GM21367 (cell line): ENCODE data around the gene ABCD1.

ENCODE experiments used
- ATAC-seq: cut with Tn5 transposase; IDR thresholded peaks from one replicate; pipeline ENCODE4 v1.9.1; 2021; ENCODE audit not compliant: unreplicated experiment

The ABCD1 gene

GRCh38 chrX:153784325-153784967, 59.8 kb downstream of the ABCD1 start:
- no peak for ATAC-seq

GRCh38 chrX:153786669-153787068, 62.0 kb downstream of the ABCD1 start:
- ATAC-seq, result no peak

GRCh38 chrX:153789654-153790053, 65.0 kb downstream of the ABCD1 start:
- no peak for ATAC-seq

GRCh38 chrX:153791104-153791852, 66.6 kb downstream of the ABCD1 start:
- no peak for ATAC-seq

GRCh38 chrX:153792368-153792767, 67.7 kb downstream of the ABCD1 start:
- ATAC-seq, result no peak

- ATAC-seq, result no peak
Measured at GRCh38 chrX:153793291-153793690, 68.6 kb downstream of the ABCD1 start.
